H1 (cell line): ENCODE data around the gene WNT3A. TPM values are rescaled to one million over a fixed set of nuclear protein-coding genes. Genes with fewer than 3 reads are reported as not detected.

Experiments used
- CTCF ChIA-PET: fragments of 300-600 bp; sonication (Branson Sonifier 250); formaldehyde crosslinking; loops from one replicate; lab custom pipeline; 2021; ENCODE audit not compliant: partially characterized antibody; lab: Charles Lee
- POLR2A ChIA-PET: fragments of 300-600 bp; sonication (Branson Sonifier 250); formaldehyde crosslinking; loops from one replicate; lab custom pipeline; 2021; ENCODE audit warnings: inconsistent platforms; ENCODE audit not compliant: partially characterized antibody; lab: Charles Lee
- DNase-seq, 2 experiments: peaks; one replicate each; pipeline versions ENCODE4 v3.0.0 to v3.0.0-alpha.2; 2010 to 2022; ENCODE audit warnings: low spot score in 2 of 2, low read depth in 1 of 2, mixed read lengths in 1 of 2
- FAIRE-seq: peaks from 2 replicates; lab custom pipeline; 2011; peaks lifted over from hg19 to GRCh38; lab: Jason Lieb, UNC
- H2AFZ ChIP-seq: 2 replicates; pipeline ENCODE4 v1.8.1; 2012; ENCODE audit warnings: low read length, inconsistent platforms
- H2AK5ac ChIP-seq: 2 replicates; pipeline ENCODE4 v1.6.1; 2013; ENCODE audit warnings: low read depth, low read length
- H2BK120ac ChIP-seq: replicated peaks from 2 replicates; pipeline ENCODE3; 2013; ENCODE audit warnings: low read depth, low read length, inconsistent platforms
- H2BK12ac ChIP-seq: 2 replicates; pipeline ENCODE4 v1.6.1; 2013; ENCODE audit warnings: low read depth, low read length
- H2BK15ac ChIP-seq: 2 replicates; pipeline ENCODE4 v1.6.1; 2013; ENCODE audit warnings: low read length
- H2BK20ac ChIP-seq: 2 replicates; pipeline ENCODE4 v1.6.1; 2013; ENCODE audit warnings: low read length
- H2BK5ac ChIP-seq: 2 replicates; pipeline ENCODE4 v1.6.1; 2013; ENCODE audit warnings: low read depth, low read length
- H3K14ac ChIP-seq: 2 replicates; pipeline ENCODE4 v1.6.1; 2013; ENCODE audit warnings: inconsistent platforms; ENCODE audit not compliant: insufficient read length
- H3K18ac ChIP-seq: 2 replicates; pipeline ENCODE4 v1.6.1; 2013; ENCODE audit warnings: low read length; ENCODE audit errors: extremely low read depth
- H3K23ac ChIP-seq: 2 replicates; pipeline ENCODE4 v1.6.1; 2013; ENCODE audit warnings: inconsistent platforms; ENCODE audit not compliant: insufficient read length
- H3K23me2 ChIP-seq: 2 replicates; pipeline ENCODE4 v1.6.1; 2013; ENCODE audit warnings: low read depth, low read length
- H3K27ac ChIP-seq: 2 replicates; pipeline ENCODE4 v1.6.1; 2011; ENCODE audit warnings: low read depth, low read length, inconsistent platforms
- H3K27me3 ChIP-seq, 4 experiments: replicated peaks in 1 of 4; 1 replicate in 1 of 4; 2 replicates in 3 of 4; pipeline versions ENCODE4 v1.6.1 to v1.8.1; 2011 to 2013; ENCODE audit warnings: low read length in 3 of 4, mild to moderate bottlenecking in 3 of 4, inconsistent platforms in 2 of 4, mixed read lengths in 2 of 4, moderate library complexity in 1 of 4; ENCODE audit not compliant: control insufficient read depth in 3 of 4, insufficient read depth in 3 of 4; ENCODE audit errors: extremely low read depth in 1 of 4
- H3K36me3 ChIP-seq, 4 experiments: 2 replicates each; pipeline versions ENCODE4 v1.6.1 to v1.8.1; 2011 to 2013; ENCODE audit warnings: mild to moderate bottlenecking in 4 of 4, low read length in 3 of 4, moderate library complexity in 2 of 4, control low read depth in 1 of 4, inconsistent platforms in 1 of 4; ENCODE audit not compliant: insufficient read depth in 4 of 4, control insufficient read depth in 2 of 4
- H3K4ac ChIP-seq: replicated peaks from 2 replicates; pipeline ENCODE3; 2013; ENCODE audit warnings: low read length, low read depth, mixed read lengths, inconsistent platforms; ENCODE audit not compliant: insufficient read length
- H3K4me1 ChIP-seq, 4 experiments: replicated peaks in 1 of 4; 1 replicate in 1 of 4; 2 replicates in 3 of 4; pipeline versions ENCODE4 v1.6.1 to v1.8.1; 2011 to 2013; ENCODE audit warnings: low read length in 3 of 4, inconsistent platforms in 2 of 4, mixed read lengths in 1 of 4; ENCODE audit not compliant: insufficient read depth in 4 of 4, control insufficient read depth in 3 of 4
- H3K4me2 ChIP-seq, 2 experiments: 2 replicates each; pipeline versions ENCODE4 v1.6.1 to v1.8.1; 2011 to 2013; ENCODE audit warnings: low read depth in 2 of 2, low read length in 2 of 2, control low read depth in 1 of 2, inconsistent platforms in 1 of 2, mild to moderate bottlenecking in 1 of 2; ENCODE audit not compliant: insufficient read depth in 1 of 2
- H3K4me3 ChIP-seq, 4 experiments: fragments of 200-600, 300-600 bp in 1 of 4; sonication (generic), shearing (Covaris generic), sonication (Bioruptor Twin) in 1 of 4; 2 replicates each; pipeline versions ENCODE4 v1.5.1 to v1.8.1; 2011 to 2016; ENCODE audit warnings: low read length in 4 of 4, low read depth in 3 of 4, control low read depth in 2 of 4, inconsistent platforms in 2 of 4, mild to moderate bottlenecking in 2 of 4, mixed read lengths in 1 of 4, moderate library complexity in 1 of 4; ENCODE audit not compliant: insufficient read depth in 2 of 4; ENCODE audit errors: extremely low read depth in 1 of 4
- H3K56ac ChIP-seq: replicated peaks from 2 replicates; pipeline ENCODE3; 2013; ENCODE audit warnings: low read depth, mild to moderate bottlenecking, mixed read lengths, low read length, inconsistent platforms; ENCODE audit not compliant: insufficient read length
- H3K79me1 ChIP-seq: 2 replicates; pipeline ENCODE4 v1.6.1; 2013; ENCODE audit warnings: low read depth, low read length, control low read depth
- H3K79me2 ChIP-seq, 2 experiments: 2 replicates each; pipeline versions ENCODE4 v1.6.1 to v1.8.1; 2012 to 2013; ENCODE audit warnings: low read length in 2 of 2, mild to moderate bottlenecking in 2 of 2, inconsistent platforms in 1 of 2; ENCODE audit not compliant: insufficient read depth in 2 of 2, control insufficient read depth in 1 of 2
- H3K9ac ChIP-seq, 4 experiments: replicated peaks in 1 of 4; 1 replicate in 1 of 4; 2 replicates in 3 of 4; pipeline versions ENCODE4 v1.6.1 to v1.8.1; 2011 to 2013; ENCODE audit warnings: low read depth in 3 of 4, low read length in 3 of 4, control low read depth in 2 of 4, mild to moderate bottlenecking in 2 of 4, moderate library complexity in 2 of 4, inconsistent platforms in 1 of 4; ENCODE audit errors: extremely low read depth in 1 of 4
- H3K9me3 ChIP-seq, 2 experiments: 2 replicates each; pipeline versions ENCODE4 v1.6.1 to v1.8.1; 2012 to 2013; ENCODE audit warnings: mild to moderate bottlenecking in 2 of 2, moderate library complexity in 2 of 2, control low read depth in 1 of 2, inconsistent platforms in 1 of 2, low read depth in 1 of 2, low read length in 1 of 2, mixed read lengths in 1 of 2; ENCODE audit not compliant: insufficient read depth in 2 of 2
- H4K20me1 ChIP-seq, 2 experiments: replicated peaks in 1 of 2; 2 replicates each; pipeline versions ENCODE3 to v1.8.1; 2011 to 2013; ENCODE audit warnings: inconsistent platforms in 2 of 2, low read length in 2 of 2, mild to moderate bottlenecking in 1 of 2; ENCODE audit not compliant: insufficient read depth in 2 of 2, control insufficient read depth in 1 of 2
- H4K5ac ChIP-seq: 2 replicates; pipeline ENCODE4 v1.6.1; 2013; ENCODE audit warnings: low read length, low read depth, mixed read lengths, inconsistent platforms; ENCODE audit not compliant: insufficient read length
- H4K8ac ChIP-seq: 2 replicates; pipeline ENCODE4 v1.8.0; 2013; ENCODE audit warnings: mild to moderate bottlenecking, moderate library complexity, low read length, inconsistent platforms; ENCODE audit not compliant: insufficient read depth; ENCODE audit errors: extremely low read depth
- H4K91ac ChIP-seq: replicated peaks from 2 replicates; pipeline ENCODE3; 2013; ENCODE audit warnings: low read length, mixed read lengths, inconsistent platforms; ENCODE audit not compliant: insufficient read length
- ASH2L ChIP-seq: fragments of 200-600, 300-600 bp; sonication (generic); IDR thresholded peaks from one replicate; pipeline ENCODE4 v1.7.1; 2017; ENCODE audit warnings: low read length
- BCL11A ChIP-seq, 2 experiments: IDR thresholded peaks; one replicate each; pipeline ENCODE4 v1.6.1; 2011; ENCODE audit warnings: low read depth in 2 of 2, low read length in 2 of 2, mild to moderate bottlenecking in 2 of 2
- RBBP5 ChIP-seq: IDR thresholded peaks from 2 replicates; pipeline ENCODE4 v1.7.1; 2012; ENCODE audit warnings: low read depth, mild to moderate bottlenecking, inconsistent platforms, low read length, moderate library complexity, borderline replicate concordance
- SIRT6 ChIP-seq: IDR thresholded peaks from one replicate; pipeline ENCODE4 v1.7.1; 2012; ENCODE audit warnings: low read length, inconsistent platforms
- WGBS, 2 experiments: shearing (Covaris generic) in 1 of 2; methylation state at CpG; one replicate each; pipeline versions ENCODE4 v1.1.6 to v1.1.7; 2013 to 2015; ENCODE audit warnings: low lambda C conversion rate in 2 of 2, mixed read lengths in 2 of 2, inconsistent platforms in 1 of 2, low coverage in 1 of 2, missing lambda C conversion rate in 1 of 2; ENCODE audit not compliant: insufficient replicate concordance in 2 of 2, insufficient coverage in 1 of 2, insufficient read length in 1 of 2; ENCODE audit errors: extremely low coverage in 1 of 2, missing lambda C conversion rate in 1 of 2; 5-methylcytosine and 5-hydroxymethylcytosine counted together
- polyA plus RNA-seq, 7 experiments: library from polyadenylated mRNA; depleted of rRNA in 3 of 7; stranded (reverse) in 5 of 7; unstranded in 2 of 7; fragments of >200 nt in 5 of 7; fragments of 200-250 nt in 2 of 7; gene quantifications; 1 replicate in 5 of 7; 2 replicates in 1 of 7; 4 replicates in 1 of 7; pipeline versions ENCODE4 v1.2.1 to v1.2.3, GENCODE V29; 2011 to 2013; ENCODE audit warnings: missing spikeins in 2 of 7, mixed read lengths in 2 of 7
- total RNA-seq: library from RNA; stranded (reverse); fragmentation: NEBNext Ultra II Directional; extraction: Animal tissue kit (Norgen Biotek cat#: 25700); gene quantifications from 2 replicates; pipeline ENCODE4 v1.2.1, GENCODE V29; 2021

Gene WNT3A
- total and polyA plus RNA-seq, 2 of the 8 experiments (the other 6 are each of a cell fraction or from before 2014, with no cell fraction given): 0.08 to 0.19 TPM

- peaks cover 28 to 73% (median 45%) of the 10 kb centered on the region in 4 experiments for H3K27me3 ChIP-seq
- CTCF ChIA-PET: interaction anchor here (0.6 to 11.6 kb wide), 18 partner anchors 10 to 272 kb away, joined by 3 to 197 read pairs (median 4); partner anchors contain the start of gene ARF1
Measured at GRCh38 chr1:228001738-228002535, 4.9 kb upstream of the WNT3A start.

More at GRCh38 chr1:228001738-228002535, 4.9 kb upstream of the WNT3A start:
- Histone ChIP-seq H3K23ac (no peak overlapping the region), H3K4me1 (peaks cover 0 to 26% (median 13%) of the 10 kb centered on the region in 4 experiments; a peak in 6 of 7 replicates), H4K20me1 (peaks cover 6 to 12% of the 10 kb centered on the region in 2 experiments), H2BK12ac (no peak overlapping the region), H3K14ac (no peak overlapping the region), H2AK5ac (no peak overlapping the region), H3K18ac (no peak overlapping the region), H3K23me2 (peaks cover 10% of the 10 kb centered on the region; the same call in 1 of the 2 replicates), H4K5ac (no peak overlapping the region), H3K79me1 (no peaks in the 10 kb centered on the region), H2BK15ac (no peak overlapping the region), H3K4me3 (no peak overlapping the region), H3K36me3 (peaks cover 0 to under 1% (median 0%) of the 10 kb centered on the region in 4 experiments; a peak in 1 of 8 replicates), H2BK20ac (no peak overlapping the region), H4K8ac (no peak overlapping the region), H3K27ac (no peak overlapping the region), H2AFZ (no peak overlapping the region), H3K79me2 (no peaks in the 10 kb centered on the region), H2BK5ac (no peak overlapping the region), H2BK120ac (no peak overlapping the region), H3K4me2 (no peak overlapping the region), H3K9me3 (no peaks in the 10 kb centered on the region), H3K4ac (no peak overlapping the region), H3K56ac (no peak overlapping the region), H4K91ac (no peak overlapping the region), H3K9ac (no peak overlapping the region)
- FAIRE-seq: no peak
- no peak for DNase-seq
- POLR2A ChIA-PET: no interaction called here
- 79% methylated on average over 15 of the region's 15 CpGs; no CpG with 5 or more reads in 1 of the 2 experiments for WGBS, 2 experiments
- TF ChIP-seq ASH2L: no peak
- TF ChIP-seq SIRT6: no peak
- TF ChIP-seq BCL11A (IDR thresholded peaks at IDR 0.05; ENCODE audit: low read depth in 2 of 2, low read length in 2 of 2): no peak
- TF ChIP-seq RBBP5: no peak
